A673 (cell line): ENCODE data around the gene RHEB. TPM values are rescaled to one million over a fixed set of nuclear protein-coding genes. Genes with fewer than 3 reads are reported as not detected.

Experiments
- BruUV-seq: library from RNA; stranded (reverse); fragments of 400-500 nt; replicated peaks from 2 replicates; lab custom pipeline; 2021; lab: Mats Ljungman, UMichigan
- CTCF ChIA-PET: fragments of 300-600 bp; sonication (Branson Sonifier 250); formaldehyde crosslinking; loops from one replicate; lab custom pipeline; 2022; ENCODE audit warnings: antibody characterized with exemption; lab: Charles Lee
- POLR2A ChIA-PET: fragments of 300-600 bp; sonication (Branson Sonifier 250); formaldehyde crosslinking; loops from one replicate; lab custom pipeline; 2022; ENCODE audit warnings: antibody characterized with exemption; ENCODE audit not compliant: low non-redundant PET; lab: Charles Lee
- DNase-seq: peaks from one replicate; pipeline ENCODE4 v3.0.0-alpha.2; 2015; ENCODE audit warnings: low spot score
- H3K27ac ChIP-seq: fragments of 200-600 bp; sonication (generic); 2 replicates; pipeline ENCODE4 v1.5.1; 2016; ENCODE audit warnings: mixed run types, low read depth, mild to moderate bottlenecking, mixed read lengths, antibody characterized with exemption, low read length; ENCODE audit not compliant: poor library complexity, severe bottlenecking
- H3K27me3 ChIP-seq: fragments of 200-600 bp; sonication (generic); replicated peaks from 2 replicates; pipeline ENCODE4 v1.6.1; 2017; ENCODE audit warnings: mixed run types, low read depth, mild to moderate bottlenecking, mixed read lengths, antibody characterized with exemption, low read length; ENCODE audit not compliant: insufficient read depth, poor library complexity
- H3K36me3 ChIP-seq: fragments of 200-600 bp; sonication (generic); 2 replicates; pipeline ENCODE4 v1.6.1; 2016; ENCODE audit warnings: mixed run types, mild to moderate bottlenecking, mixed read lengths, antibody characterized with exemption, low read length; ENCODE audit not compliant: insufficient read depth, poor library complexity, severe bottlenecking
- H3K4me1 ChIP-seq: fragments of 200-600 bp; sonication (generic); 2 replicates; pipeline ENCODE4 v1.6.1; 2017; ENCODE audit warnings: mixed run types, mild to moderate bottlenecking, mixed read lengths, antibody characterized with exemption, low read length; ENCODE audit not compliant: insufficient read depth, poor library complexity, severe bottlenecking
- H3K4me3 ChIP-seq: fragments of 200-600 bp; sonication (generic); 2 replicates; pipeline ENCODE4 v1.5.1; 2016; ENCODE audit warnings: low read depth, mixed run types, mild to moderate bottlenecking, mixed read lengths, low read length; ENCODE audit not compliant: poor library complexity, severe bottlenecking
- H3K9me3 ChIP-seq: fragments of 200-600 bp; sonication (generic); 2 replicates; pipeline ENCODE4 v1.6.1; 2016; ENCODE audit warnings: mixed run types, low read depth, mild to moderate bottlenecking, mixed read lengths, antibody characterized with exemption, low read length; ENCODE audit not compliant: poor library complexity, severe bottlenecking
- EZH2 ChIP-seq: fragments of 200-600 bp; sonication (generic); IDR thresholded peaks from 2 replicates; pipeline ENCODE4 v1.6.1; 2017; ENCODE audit warnings: borderline replicate concordance, low read depth, mild to moderate bottlenecking, mixed read lengths, antibody characterized with exemption, low read length; ENCODE audit not compliant: poor library complexity, severe bottlenecking
- intact Hi-C: fragments of 100-400 bp; cut with micrococcal nuclease; formaldehyde crosslinking; loops from one replicate; pipeline ENCODE4 v1.10.0; 2022; ENCODE audit not compliant: unreplicated experiment
- total RNA-seq: library from RNA; stranded (reverse); gene quantifications from 2 replicates; pipeline ENCODE4 v1.2.3, GENCODE V29; 2021
- TF ChIP-seq, protein P1 (sequence below): fragments of 300-800, 200-600 bp; sonication (generic); conservative IDR thresholded peaks from 2 replicates; pipeline ENCODE4 v1.5.1; 2017; ENCODE audit warnings: low read depth, mild to moderate bottlenecking, antibody characterized with exemption, low read length, moderate library complexity, mixed read lengths

Gene RHEB
- total RNA-seq, 1 experiment from 2014 or later, result 136 TPM

DNA sequence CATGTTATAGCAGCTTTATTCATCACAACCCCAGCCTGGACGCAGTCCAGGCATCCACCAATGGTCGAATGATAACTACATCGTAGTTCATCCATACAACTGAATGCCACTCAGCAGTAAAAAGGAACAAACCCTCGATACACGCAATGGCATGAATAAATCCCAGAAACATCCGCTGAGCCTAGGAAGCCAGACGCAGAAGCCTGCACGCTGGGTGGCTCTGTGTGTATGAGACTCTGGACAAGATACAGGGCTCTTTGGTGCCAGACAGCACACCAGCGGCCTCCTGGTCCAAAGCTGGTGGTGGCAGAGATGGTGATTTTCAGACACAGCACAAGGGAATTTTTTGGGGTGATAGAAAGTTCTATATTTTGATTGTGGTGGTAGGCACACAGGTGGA is 69.7 kb downstream of the RHEB start:
- H3K27me3 ChIP-seq, result no peaks in the 10 kb centered on the region
- intact Hi-C loops, result loop anchor here (5.0 kb wide), 1 partner anchor 133 kb away; no protein-coding TSS in a partner anchor
- ChIA-PET CTCF (interaction anchor here (1.7 kb wide), 1 partner anchor 10 kb away, joined by 3 read pairs; the partner anchor contains the start of gene CRYGN), POLR2A (interaction anchor here (0.7 kb wide), 1 partner anchor 83 kb away, joined by 3 read pairs; no protein-coding TSS in a partner anchor)
- DNase-seq, result no peak
- no peaks in the 10 kb centered on the region for H3K36me3 ChIP-seq
- no peaks in the 10 kb centered on the region for H3K9me3 ChIP-seq
- H3K27ac ChIP-seq, result no peak overlapping the region
- BruUV-seq, result no TSS peak
- no peak overlapping the region for H3K4me3 ChIP-seq
- peaks cover 4% of the 10 kb centered on the region for H3K4me1 ChIP-seq
- TF ChIP-seq, protein P1, sequence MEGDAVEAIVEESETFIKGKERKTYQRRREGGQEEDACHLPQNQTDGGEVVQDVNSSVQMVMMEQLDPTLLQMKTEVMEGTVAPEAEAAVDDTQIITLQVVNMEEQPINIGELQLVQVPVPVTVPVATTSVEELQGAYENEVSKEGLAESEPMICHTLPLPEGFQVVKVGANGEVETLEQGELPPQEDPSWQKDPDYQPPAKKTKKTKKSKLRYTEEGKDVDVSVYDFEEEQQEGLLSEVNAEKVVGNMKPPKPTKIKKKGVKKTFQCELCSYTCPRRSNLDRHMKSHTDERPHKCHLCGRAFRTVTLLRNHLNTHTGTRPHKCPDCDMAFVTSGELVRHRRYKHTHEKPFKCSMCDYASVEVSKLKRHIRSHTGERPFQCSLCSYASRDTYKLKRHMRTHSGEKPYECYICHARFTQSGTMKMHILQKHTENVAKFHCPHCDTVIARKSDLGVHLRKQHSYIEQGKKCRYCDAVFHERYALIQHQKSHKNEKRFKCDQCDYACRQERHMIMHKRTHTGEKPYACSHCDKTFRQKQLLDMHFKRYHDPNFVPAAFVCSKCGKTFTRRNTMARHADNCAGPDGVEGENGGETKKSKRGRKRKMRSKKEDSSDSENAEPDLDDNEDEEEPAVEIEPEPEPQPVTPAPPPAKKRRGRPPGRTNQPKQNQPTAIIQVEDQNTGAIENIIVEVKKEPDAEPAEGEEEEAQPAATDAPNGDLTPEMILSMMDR, result no peak
- TF ChIP-seq EZH2, result no peak

DNA sequence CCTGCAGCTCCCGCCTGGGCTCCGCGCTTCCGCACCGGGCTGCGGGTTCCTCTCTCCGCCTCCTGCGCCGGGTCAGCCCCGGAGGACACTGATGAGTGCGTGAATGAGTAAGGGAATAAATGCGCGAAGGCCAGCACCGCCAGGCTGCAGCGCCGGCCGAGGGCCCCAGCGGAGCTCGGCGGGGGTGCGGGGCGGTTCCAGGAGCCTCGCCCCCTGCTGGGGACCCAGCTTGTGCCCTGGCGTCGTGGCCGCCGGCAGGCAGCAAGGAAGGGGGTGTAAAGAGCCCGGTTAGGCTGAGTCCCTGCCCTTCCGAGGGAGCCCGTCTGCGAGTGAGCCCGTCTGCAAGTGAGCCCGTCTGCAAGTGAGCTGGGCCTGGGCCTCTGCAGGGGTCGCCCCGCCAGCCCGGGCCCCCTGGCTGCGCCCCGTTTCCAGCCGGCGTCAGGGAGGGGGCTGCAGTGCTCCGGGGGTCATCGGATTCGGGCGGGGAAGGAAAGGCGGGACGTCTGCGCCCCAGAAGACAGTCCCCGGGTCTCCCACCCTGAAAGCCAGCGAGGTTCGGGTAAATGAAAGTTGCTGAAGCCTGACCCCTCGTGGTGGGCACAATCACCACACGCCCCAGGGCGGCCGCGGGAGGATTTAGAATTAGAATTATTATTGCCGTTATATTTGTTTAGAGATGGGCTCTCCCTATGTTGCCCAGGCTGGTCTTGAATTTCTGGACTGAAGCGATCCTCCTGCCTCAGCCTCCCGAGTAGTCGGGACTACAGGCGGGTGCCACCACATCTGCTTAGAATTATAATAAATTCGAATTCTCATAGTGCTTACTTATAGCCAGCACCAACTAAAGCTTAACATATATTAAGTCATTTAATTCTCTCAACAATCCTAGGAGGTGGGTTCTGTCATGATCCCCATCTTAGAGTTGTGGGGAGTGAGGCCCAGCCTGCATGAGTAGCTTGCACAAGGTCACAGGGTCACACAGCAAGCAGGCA is 71.1 kb downstream of the RHEB start:
- Histone ChIP-seq H3K27me3 (no peaks in the 10 kb centered on the region), H3K27ac (peak overlapping the region; percentile 67), H3K4me1 (peaks cover 4% of the 10 kb centered on the region), H3K9me3 (no peaks in the 10 kb centered on the region), H3K4me3 (peak overlapping the region; percentile 58), H3K36me3 (no peaks in the 10 kb centered on the region)
- DNase-seq, result peak; percentile 77
- ChIA-PET POLR2A (no interaction called here), CTCF (interaction anchor here (1.3 to 1.7 kb wide), 3 partner anchors 8 to 82 kb away, joined by 3 to 9 read pairs (median 5); partner anchors contain the start of gene CRYGN)
- intact Hi-C loops, result loop anchor here (1.0 to 5.0 kb wide), 2 partner anchors 80 to 131 kb away; no protein-coding TSS in a partner anchor
- TF ChIP-seq EZH2, result no peak
- TF ChIP-seq, protein P1, result peak; percentile 84
- no TSS peak for BruUV-seq

DNA sequence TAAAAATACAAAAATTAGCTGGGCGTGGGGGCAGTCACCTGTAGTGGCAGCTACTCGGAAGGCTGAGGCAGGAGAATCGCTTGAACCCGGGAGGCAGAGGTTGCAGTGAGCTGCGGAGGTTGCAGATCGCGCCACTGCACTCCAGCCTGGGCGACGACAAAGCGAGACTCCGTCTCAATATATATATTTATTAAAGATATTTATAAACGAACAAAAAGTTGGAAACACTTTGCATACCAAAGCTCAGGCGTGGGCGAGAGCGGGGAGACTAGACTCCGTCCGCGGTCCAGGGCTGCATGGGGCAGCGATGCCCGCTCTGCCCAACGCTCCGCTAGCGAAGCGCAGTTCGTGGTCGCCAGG is 71.8 kb downstream of the RHEB start:
- no peak for DNase-seq
- Histone ChIP-seq H3K9me3 (no peaks in the 10 kb centered on the region), H3K27me3 (no peaks in the 10 kb centered on the region), H3K4me1 (peaks cover 4% of the 10 kb centered on the region), H3K27ac (no peak overlapping the region), H3K4me3 (peak overlapping the region; percentile 58), H3K36me3 (no peaks in the 10 kb centered on the region)
- BruUV-seq, result no TSS peak
- ChIA-PET POLR2A (no interaction called here), CTCF (interaction anchor here (1.3 to 1.7 kb wide), 2 partner anchors 79 to 81 kb away, joined by 5 to 9 read pairs; no protein-coding TSS in a partner anchor)
- intact Hi-C loops, result loop anchor here (1.0 to 5.0 kb wide), 2 partner anchors 80 to 131 kb away; no protein-coding TSS in a partner anchor
- no peak for TF ChIP-seq EZH2
- TF ChIP-seq, protein P1, result no peak
